H1 (cell line): Measurements from ENCODE around the gene GPR15LG. TPM values are rescaled to one million over a fixed set of nuclear protein-coding genes. Genes with fewer than 3 reads are reported as not detected.

Experiments
- CHD7 ChIP-seq: fragments of 300-600 bp; sonication (generic); IDR thresholded peaks from 2 replicates; pipeline ENCODE4 v1.7.1; 2012; ENCODE audit warnings: low read length, moderate library complexity, mild to moderate bottlenecking, inconsistent platforms; ENCODE audit not compliant: insufficient replicate concordance
- HDAC2 ChIP-seq, 2 experiments: fragments of 300-600 bp in 1 of 2; sonication (generic) in 1 of 2; IDR thresholded peaks; 2 replicates each; pipeline ENCODE4 v1.6.1; 2011 to 2012; ENCODE audit warnings: low read depth in 2 of 2, low read length in 2 of 2, mild to moderate bottlenecking in 2 of 2, moderate library complexity in 2 of 2, borderline replicate concordance in 1 of 2, inconsistent platforms in 1 of 2
- KDM1A ChIP-seq: fragments of 200-600, 300-600 bp; sonication (generic); IDR thresholded peaks from 2 replicates; pipeline ENCODE4 v1.7.1; 2016; ENCODE audit warnings: mild to moderate bottlenecking, low read length, borderline replicate concordance
- MAX ChIP-seq: IDR thresholded peaks from 2 replicates; pipeline ENCODE4 v1.6.1; 2012; ENCODE audit warnings: inconsistent platforms
- RFX5 ChIP-seq: IDR thresholded peaks from 2 replicates; pipeline ENCODE4 v1.6.1; 2011; ENCODE audit warnings: low read depth, low read length, improper control_type of control experiment, borderline replicate concordance
- RNF2 ChIP-seq: fragments of 200-900, 300-1000 bp; sonication (generic); IDR thresholded peaks from 2 replicates; pipeline ENCODE4 v1.7.1; 2016; ENCODE audit warnings: borderline replicate concordance, low read depth, mild to moderate bottlenecking, antibody characterized with exemption, low read length; ENCODE audit not compliant: poor library complexity, severe bottlenecking; ENCODE audit errors: missing control alignments
- RXRA ChIP-seq: IDR thresholded peaks from 2 replicates; pipeline ENCODE4 v1.6.1; 2011; ENCODE audit warnings: low read depth, mild to moderate bottlenecking, low read length, moderate library complexity; ENCODE audit not compliant: insufficient read depth
- SP2 ChIP-seq: IDR thresholded peaks from 2 replicates; pipeline ENCODE4 v1.6.1; 2012; ENCODE audit warnings: mild to moderate bottlenecking, low read length, inconsistent platforms
- polyA plus RNA-seq, 7 experiments: library from polyadenylated mRNA; depleted of rRNA in 3 of 7; stranded (reverse) in 5 of 7; unstranded in 2 of 7; fragments of >200 nt in 5 of 7; fragments of 200-250 nt in 2 of 7; gene quantifications; 1 replicate in 5 of 7; 2 replicates in 1 of 7; 4 replicates in 1 of 7; pipeline versions ENCODE4 v1.2.1 to v1.2.3, GENCODE V29; 2011 to 2013; ENCODE audit warnings: missing spikeins in 2 of 7, mixed read lengths in 2 of 7
- total RNA-seq: library from RNA; stranded (reverse); fragmentation: NEBNext Ultra II Directional; extraction: Animal tissue kit (Norgen Biotek cat#: 25700); gene quantifications from 2 replicates; pipeline ENCODE4 v1.2.1, GENCODE V29; 2021

The GPR15LG gene
- total and polyA plus RNA-seq, 2 of the 8 experiments (the other 6 are each of a cell fraction or from before 2014, with no cell fraction given): not detected

- no peak for TF ChIP-seq SP2
- TF ChIP-seq RFX5: no peak
- TF ChIP-seq HDAC2 (IDR thresholded peaks at IDR 0.05; ENCODE audit: borderline replicate concordance in 1 of 2, low read depth in 2 of 2, low read length in 2 of 2): peak in 1 of 2 experiments; percentile 91; a peak in 2 of 4 replicates
- no peak for TF ChIP-seq RNF2
- TF ChIP-seq CHD7: no peak
- TF ChIP-seq RXRA: no peak
- TF ChIP-seq KDM1A: no peak
- TF ChIP-seq MAX: peak; percentile 21; the same call in 1 of the 2 replicates
These were observed 34.2 kb upstream of the GPR15LG start, which contains the start of gene GHITM (continued) for GRCh38 chr10:84139126-84140035.
